NCI-H526 treated with DMSO at 0.1 percent for 48 hours (cell line): Measurements from ENCODE around the gene NUTM1.

Source experiments
- DNase-seq: peaks from one replicate; lab custom pipeline; 2025; lab: John Stamatoyannopoulos, UW

NUTM1 gene, protein sequence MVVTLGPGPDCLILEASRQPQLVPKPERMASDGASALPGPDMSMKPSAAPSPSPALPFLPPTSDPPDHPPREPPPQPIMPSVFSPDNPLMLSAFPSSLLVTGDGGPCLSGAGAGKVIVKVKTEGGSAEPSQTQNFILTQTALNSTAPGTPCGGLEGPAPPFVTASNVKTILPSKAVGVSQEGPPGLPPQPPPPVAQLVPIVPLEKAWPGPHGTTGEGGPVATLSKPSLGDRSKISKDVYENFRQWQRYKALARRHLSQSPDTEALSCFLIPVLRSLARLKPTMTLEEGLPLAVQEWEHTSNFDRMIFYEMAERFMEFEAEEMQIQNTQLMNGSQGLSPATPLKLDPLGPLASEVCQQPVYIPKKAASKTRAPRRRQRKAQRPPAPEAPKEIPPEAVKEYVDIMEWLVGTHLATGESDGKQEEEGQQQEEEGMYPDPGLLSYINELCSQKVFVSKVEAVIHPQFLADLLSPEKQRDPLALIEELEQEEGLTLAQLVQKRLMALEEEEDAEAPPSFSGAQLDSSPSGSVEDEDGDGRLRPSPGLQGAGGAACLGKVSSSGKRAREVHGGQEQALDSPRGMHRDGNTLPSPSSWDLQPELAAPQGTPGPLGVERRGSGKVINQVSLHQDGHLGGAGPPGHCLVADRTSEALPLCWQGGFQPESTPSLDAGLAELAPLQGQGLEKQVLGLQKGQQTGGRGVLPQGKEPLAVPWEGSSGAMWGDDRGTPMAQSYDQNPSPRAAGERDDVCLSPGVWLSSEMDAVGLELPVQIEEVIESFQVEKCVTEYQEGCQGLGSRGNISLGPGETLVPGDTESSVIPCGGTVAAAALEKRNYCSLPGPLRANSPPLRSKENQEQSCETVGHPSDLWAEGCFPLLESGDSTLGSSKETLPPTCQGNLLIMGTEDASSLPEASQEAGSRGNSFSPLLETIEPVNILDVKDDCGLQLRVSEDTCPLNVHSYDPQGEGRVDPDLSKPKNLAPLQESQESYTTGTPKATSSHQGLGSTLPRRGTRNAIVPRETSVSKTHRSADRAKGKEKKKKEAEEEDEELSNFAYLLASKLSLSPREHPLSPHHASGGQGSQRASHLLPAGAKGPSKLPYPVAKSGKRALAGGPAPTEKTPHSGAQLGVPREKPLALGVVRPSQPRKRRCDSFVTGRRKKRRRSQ

DNA sequence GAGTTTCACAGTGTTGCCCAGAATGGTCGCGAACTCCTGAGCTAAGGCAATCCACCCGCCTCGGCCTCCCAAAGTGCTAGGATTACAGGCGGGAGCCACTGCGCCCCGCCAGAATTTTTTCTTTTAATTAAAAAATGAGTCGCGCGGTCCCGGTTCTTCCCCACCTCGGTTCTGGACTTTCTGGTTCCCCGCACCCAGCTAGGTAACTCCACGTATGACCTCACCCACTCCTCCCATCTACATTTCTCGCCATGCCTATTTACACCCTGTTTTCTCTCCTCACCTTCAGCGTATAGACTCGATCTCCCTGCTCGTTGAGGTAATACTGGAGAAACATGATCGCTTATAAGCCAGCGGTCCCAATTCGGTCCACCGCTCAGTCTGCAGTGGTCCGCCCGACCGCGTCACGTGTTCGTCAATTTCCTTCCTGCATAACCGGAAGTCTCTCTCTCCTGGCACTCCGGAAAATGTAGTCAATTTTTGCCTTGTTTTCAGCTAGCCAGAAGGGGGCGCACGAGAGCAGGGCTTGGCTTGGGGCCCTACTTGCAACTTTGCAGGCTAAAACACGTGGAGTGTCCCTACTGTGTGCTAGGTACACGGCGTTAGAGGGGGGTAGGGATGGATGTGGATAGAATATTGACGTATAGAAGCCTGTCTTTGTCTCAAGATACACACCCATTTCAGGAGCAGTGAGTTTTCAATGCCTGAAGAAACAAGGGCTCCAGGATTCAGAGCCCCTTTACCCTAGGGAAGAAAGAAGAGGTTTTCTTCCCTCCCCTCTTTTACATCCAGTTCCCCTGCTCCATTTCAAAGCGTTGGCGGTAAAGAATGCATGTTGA lies at the start of gene NUTM1, which contains the start of gene NOP10:
NUTM1 (plus strand) TSS at position 579 of the 839 bp plus-strand sequence. CDS start 382 bp downstream, outside the sequence.
NOP10 (minus strand) TSS at position 400 of the 839 bp plus-strand sequence; CDS start at position 337, 63 bp downstream.
- DNase-seq: peak; percentile 91

DNA sequence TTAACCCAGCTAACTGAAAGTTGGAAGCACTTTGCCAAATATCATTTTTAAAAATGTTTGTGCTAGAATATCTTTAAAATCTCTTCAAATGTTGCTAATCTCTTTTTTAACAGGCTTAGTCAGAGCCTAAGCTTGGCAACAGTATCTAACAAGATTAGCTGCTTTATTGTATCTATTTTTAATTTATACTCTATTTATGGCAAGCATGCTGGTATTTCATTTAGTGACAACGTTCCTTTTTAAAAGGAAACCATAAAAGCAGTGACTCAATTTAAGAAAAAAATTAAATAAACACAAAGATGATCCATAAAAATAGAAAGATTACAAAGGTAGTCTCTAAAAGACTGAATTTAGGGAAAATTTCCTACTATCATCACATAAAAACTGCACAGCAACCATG lies 46.1 kb upstream of the NUTM1 start:
- no peak for DNase-seq

DNA sequence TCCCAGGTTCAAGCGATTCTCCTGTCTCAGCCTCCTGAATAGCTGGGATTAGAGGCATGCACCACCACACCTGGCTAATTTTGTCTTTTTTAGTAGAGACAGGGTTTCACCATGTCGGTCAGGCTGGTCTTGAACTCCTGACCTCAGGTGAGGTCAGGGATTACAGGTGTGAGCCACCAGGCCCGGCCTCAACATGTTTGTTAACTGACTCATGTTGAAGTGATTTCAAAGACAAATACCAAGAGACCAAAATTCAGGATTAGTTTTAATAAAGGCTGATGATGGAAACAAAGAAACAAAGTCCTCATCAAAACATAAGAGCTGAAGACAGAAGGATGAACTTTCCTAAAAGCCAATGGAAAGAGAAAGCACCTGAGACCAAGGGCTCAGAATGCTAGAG lies 42.1 kb upstream of the NUTM1 start:
- DNase-seq: no peak

DNA sequence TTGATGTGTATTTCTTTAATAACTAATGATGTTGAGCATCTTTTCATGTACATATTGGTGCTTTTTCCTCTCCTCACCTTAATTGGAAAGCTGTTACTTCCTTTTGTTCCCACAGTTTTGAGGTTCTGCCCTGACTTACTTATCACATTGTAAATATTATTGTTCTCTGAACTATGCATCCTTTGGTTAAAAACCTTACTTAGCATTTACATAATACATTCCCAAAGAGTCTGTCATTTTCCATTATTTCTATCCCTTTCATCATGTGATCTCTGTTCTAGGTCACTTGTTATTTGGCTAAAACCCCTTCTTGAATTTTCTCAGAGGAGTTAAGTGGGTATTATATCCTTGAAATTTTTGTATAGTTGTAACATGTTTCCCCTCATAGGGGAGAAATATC lies 38.5 kb upstream of the NUTM1 start:
- no peak for DNase-seq

DNA sequence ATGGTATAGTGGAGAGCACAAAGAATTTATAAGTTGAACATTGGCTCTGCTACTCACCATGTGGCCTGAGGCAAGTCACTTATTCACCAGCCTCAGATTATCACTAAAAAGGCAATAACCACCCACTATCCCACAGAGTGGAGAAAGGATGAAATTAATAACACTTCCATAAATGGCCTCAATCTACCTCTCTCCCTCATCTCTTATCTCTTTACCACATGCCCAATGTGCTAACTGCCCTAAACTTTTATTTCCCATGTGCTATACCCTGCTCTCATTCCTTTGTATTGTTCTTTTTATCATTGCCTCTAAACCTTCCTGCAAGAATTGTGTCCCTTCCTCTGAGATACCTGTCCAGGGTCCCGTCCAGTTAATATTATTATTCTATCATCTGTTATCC lies 31.6 kb upstream of the NUTM1 start:
- no peak for DNase-seq

DNA sequence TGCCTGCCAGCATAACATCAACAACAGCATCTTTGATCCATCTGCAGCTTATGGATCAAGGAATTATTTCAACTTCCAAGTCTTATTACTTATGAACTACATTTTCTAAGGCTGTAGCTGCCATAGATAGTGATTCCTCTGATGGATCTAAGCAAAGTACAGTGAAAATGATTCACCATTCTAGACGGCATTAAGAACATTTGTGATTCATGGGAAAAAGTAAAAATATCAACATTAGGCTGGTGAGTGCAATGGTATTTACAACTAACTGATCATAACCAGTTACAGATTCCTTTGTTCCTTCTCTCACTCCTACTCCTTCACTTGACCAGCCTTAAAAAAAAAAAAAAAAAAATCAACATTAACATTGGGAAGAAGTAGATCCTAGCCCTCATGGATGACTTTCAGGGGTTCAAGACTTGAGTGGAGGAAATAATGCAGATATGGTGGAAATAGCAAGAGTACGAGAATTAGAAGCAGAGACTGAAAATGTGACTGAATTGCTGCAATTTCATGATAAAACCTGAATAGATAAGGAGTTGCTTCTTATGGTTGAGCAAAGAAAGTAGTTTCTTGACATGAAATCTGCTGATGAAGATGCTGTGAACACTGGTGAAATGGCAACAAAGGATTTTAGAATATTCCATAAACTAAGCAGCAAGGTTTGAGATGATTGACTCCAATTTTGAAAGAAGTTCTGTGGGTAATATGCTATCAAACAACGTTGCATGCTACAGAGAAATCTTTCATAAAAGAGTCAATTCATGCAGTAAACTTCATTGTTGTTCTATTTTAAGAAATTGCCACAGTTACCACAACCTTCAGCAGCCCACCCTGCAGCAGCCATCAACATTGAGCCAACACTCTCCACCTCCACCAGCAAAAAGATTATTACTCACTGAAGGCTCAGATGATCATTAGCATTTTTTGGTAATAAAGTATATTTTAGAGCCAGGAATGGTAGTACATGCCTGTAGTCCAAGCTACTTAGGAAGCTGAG lies 28.3 kb upstream of the NUTM1 start:
- DNase-seq: no peak

DNA sequence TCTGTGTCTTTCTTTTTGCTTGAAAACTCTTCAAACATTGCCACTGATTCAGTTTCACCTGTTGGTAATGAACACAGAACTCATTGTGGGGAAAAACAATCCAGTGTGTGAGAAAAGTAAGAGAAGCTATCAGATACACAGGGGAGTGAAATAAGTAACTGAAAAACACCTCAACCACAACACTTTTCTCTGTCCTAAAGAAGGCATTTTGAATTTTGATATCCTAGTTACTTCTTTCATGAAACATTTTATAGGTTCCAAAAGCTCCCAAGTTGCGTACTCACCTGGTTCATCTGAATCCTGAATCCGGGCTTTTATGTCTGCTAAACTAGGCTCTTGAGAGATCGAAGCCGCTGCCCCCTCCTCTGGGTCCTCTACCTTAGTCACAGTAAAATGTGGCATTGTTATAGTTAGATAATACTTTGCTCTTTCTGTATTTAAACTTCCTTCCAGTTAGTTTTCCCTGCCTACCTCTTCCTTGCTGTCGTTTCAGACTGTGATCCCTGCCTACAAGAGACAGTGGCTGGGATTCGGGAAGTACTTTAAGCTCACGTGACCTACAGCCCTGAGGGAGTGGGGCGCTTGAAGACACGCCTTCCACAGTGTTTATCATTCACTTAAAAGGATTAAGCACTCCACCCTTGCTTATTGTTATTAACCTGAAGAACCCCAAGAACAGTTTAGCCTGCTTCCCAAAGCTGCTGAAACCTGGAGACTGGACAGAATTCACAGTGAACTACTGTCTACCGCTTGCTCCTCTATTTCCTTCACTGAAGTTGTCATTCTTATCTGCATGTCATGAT lies 24.6 kb upstream of the NUTM1 start:
- peak; percentile 47 for DNase-seq

DNA sequence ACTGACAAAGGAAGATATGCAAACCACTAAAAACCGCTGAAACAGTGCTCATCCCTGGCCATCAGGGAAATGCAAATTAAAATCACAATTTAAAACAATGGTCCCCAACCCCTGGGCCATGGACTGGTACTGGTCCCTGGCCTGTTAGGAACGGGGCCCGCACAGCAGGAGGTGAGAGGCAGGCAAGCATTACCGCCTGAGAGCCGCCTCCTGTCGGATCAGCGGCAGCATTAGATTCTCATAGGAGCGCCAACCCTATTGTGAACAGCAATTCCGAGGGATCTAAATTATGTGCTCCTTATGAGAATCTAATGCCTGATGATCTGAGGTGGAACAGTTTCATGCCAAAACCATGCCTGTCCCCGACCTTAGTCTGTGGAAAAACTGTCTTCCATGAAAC lies 19.9 kb upstream of the NUTM1 start:
- no peak for DNase-seq

DNA sequence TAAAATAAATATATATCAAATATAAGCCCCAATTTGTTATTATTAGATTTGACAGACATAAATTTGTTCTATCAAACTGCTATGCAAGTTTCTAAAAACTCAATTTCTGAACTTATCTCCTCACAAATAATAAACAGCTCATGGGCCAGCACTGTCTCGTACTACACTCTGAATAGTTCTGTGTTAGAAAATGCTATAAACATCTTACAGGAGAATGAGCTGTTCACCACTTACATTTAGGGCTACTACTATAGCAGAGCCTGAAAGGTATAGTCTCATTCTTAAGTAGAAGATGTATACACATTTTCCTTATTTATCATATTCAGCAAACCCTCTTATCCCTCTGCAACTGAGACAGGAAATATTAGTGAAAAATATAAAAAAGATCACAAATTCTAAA lies 18.2 kb upstream of the NUTM1 start:
- DNase-seq: no peak

DNA sequence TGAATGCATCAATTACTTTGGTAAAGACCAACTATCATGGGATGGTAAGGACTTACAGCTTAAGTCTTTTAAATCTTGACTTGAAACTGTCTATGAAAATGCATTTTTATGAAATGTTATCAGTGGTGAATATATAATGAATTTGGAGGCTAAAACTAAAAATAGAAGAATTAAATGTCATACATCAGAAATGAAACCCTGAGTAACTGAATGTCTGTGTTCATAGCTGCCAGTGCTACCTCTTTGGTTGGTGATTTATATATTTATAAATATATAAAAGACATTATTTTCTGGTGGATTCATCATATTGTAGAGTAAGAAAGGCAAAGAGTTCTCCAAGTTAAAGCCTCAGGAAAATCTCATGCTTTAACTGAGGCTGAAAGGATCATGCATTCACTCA lies 17.7 kb upstream of the NUTM1 start:
- DNase-seq: no peak

DNA sequence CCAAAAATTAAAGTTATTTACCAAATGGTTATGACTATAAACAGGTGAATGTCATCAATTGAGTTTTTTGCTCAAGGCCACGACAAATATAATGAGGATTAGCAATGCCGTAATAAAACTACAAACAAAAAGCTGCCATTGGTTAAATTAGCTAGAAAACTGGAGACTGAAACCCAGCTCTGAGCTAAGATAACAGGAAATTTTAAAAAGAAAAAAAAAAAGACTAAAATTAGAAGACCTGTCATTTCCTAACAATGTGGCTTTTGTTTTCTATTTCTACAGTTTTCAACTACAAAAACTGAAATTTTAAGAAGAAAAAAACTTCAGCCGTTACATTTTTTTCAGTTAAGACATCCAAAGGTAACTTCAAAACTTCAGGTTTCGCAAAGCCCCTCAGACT lies 15.2 kb upstream of the NUTM1 start:
- DNase-seq: no peak

DNA sequence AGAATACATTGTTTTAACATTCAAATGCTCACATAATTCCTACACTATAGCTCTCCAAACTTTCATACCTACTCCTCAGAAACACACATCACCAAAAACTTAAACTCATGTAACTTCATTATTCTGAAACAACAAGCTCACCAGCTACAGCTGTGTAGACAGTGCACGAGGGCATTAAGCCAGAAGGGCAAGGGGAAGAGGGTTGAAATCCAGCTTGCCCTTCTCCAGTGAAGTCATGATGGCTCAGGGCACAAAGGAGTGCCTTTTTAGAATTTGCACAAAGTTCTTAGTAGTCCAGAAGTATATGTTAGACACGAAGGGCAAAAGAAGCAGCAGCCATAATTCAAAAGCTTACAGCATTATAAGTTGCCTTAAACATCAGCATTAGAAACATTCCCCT lies 14.1 kb upstream of the NUTM1 start:
- DNase-seq: no peak

DNA sequence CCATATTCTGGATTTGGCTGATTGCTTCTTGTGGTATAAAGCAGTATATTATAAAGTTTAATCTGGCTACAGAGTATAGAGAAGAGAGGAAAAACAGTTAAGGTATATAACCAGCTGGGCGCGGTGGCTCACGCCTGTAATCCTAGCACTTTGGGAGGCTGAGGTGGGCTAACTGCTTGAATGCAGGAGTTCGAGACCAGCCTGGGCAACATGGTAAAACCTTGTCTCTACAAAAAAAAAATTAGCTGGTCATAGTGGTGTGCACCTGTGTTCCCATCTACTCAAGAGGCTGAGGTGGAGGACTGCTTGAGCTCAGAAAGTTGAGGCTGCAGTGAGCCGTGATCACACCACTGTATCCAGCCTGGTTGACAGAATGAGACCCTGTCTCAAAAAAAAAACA lies 12.8 kb upstream of the NUTM1 start:
- DNase-seq: no peak

DNA sequence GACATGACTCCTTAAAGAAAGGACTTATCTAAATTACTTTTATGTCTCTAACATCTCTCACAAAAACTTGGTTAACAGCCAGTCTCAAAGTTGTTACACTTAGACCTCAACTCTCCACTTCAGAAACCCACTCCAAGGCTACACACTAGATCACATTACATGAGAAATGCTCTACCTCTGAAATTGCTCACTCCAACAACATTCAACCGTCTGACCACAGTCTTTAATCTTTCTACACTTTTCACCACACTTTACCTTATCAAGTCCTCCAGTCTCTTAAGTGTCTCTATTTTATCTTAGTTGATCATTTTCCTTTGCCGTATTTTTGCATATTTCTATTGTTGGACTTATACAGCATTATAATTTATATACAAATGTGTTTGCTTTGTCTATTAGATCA lies 11.3 kb upstream of the NUTM1 start:
- no peak for DNase-seq

DNA sequence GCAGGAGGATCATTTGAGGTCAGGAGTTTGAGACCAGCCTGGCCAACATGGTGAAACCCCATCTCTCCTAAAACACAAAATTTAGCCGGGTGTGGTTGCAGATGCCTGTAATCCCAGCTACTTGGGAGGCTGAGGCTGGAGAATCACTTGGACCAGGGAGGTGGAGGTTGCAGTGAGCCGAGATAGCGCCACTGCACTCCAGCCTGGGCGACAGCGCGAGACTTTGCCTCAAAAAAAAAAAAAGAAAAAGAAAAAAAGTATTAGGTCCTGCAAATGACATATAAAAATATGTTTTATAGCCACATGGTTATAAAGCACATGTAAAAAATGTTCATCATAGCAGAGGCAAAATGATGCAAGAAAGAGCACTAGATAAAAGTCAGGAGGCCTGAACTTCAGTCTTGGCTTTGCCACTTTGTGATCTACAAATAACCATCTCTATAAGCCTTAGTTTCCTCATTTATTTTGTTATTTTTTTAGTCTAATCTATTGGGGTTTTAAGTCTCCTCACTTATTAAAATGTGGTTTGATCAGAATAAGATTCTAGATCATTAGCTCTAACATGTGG lies 10.5 kb upstream of the NUTM1 start:
- DNase-seq: no peak

DNA sequence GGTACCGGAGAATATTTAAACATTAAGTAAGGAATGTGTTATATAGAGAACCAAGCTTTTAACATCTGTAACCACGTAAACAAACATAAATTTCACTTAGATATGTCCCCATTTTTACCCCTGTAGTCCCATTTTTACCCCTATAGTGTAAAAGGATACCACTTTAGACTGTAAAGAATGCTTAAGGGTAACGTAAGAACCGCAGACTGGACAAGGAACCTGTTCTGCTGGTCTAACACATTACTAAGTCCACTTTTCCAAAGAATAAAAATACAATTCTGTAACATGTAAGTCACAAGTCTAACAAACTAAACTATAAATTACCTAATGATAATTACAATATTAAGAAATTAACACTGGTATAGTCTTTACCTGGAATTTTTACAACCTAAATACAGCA lies 8.4 kb upstream of the NUTM1 start:
- no peak for DNase-seq

DNA sequence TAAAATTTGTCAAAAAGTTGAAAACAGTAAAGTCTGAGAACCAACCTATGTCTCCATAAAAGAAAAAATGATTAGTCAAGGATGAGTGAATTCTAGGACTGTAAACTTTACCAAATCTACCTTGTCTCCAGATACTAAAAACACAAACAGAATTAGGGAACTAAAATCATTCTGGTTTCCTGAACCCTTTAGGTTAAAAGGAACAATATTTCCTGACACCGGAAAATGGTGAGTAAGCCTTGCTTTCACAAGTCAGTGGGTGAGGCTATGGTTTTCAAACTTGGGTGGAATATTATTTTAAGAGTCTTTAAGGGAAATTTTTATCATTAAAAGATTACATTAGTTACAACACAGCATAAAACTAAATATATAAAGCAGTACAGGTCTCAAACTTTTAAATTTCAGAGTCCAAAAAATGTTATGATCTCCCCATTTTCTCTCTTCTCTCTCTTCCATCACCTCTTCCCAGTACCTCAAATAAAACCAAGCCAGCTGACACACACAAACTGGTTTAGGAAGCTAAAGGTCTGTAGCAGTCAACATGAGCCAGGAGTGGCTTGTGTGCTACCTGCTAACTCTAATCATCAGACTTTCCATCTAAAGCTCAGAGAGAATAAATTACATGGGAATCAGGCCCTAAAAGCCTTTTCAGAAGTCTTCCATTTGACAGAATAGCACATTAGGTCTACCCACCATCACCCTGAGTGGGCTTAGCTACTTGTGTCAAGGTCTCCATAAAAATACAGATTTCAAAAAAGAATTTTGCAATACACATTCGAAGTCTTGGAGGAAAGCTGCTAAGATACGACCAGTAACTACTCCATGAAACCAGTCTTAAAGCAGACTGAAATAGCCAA lies 7.7 kb upstream of the NUTM1 start:
- no peak for DNase-seq
